ENCODE results near the gene KRT4. TPM values are rescaled to one million over a fixed set of nuclear protein-coding genes. Genes with fewer than 3 reads are reported as not detected.

The KRT4 gene
- total RNA-seq, 2 experiments from 2014 or later = not detected

DNA sequence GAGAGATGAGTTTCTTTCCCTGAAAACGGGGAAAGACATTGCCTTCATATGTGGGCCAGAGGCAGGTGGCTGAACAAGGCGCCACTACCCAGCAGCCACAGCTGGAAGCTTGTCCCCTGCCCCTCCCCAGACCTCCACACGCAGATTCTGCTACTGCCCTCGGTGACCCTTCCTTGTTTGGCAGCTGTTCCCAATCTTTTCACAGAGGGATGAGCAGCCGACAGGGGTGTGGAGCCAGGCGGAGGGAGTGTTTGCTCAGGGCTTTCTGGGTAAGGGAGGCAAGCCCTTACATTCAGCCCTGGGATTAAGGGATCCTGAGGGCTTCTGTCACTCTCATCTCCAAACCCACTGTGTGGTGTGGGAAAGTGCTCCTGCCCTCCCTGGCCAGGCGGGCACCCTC, 4.5 kb upstream of the KRT4 start:
- H3K4me3 Mint-ChIP-seq = no peak overlapping the region
- no peak for DNase-seq
- H3K9me3 Mint-ChIP-seq (ENCODE audit: insufficient read depth) = no peaks in the 10 kb centered on the region
- no peak overlapping the region for H3K27ac Mint-ChIP-seq
- CTCF ChIA-PET = interaction anchor here (1.5 kb wide), 1 partner anchor 52 kb away, joined by 6 read pairs; no protein-coding TSS in a partner anchor
- peaks cover 4% of the 10 kb centered on the region for H3K27me3 Mint-ChIP-seq (ENCODE audit: low read depth)
- no peak for ATAC-seq
- no peaks in the 10 kb centered on the region for H3K36me3 Mint-ChIP-seq (ENCODE audit: low read depth)
- POLR2A ChIA-PET = no interaction called here
- H3K4me1 Mint-ChIP-seq (ENCODE audit: low read depth) = peaks cover 15% of the 10 kb centered on the region

DNA sequence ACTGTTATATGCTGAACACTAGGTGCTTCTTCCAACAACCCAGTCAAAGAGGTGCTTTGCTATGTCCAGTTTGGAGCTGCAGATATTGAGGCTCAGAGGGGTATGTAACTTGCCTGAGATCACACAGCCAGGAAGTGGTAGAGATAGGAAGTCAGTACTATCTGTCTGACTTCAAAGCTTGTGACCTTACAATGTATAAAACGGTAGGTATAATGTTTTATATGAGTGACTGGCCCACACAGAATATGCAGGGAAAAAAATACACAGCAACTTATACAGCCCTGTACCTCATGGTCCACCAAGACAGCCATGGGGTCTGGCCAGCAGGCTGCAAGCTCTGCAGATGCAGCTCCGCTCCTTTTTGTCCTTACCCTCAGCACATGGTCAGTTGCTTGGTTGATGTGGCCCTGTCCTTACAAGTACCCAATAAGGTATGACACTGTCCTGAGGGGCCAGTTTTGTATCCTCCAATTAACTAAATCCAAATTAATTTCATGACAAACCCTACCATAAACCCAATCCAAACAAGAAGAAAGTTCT, 3.9 kb upstream of the KRT4 start:
- ATAC-seq (peak; percentile 73), DNase-seq (no peak)
- ChIA-PET POLR2A (interaction anchor here (1.0 kb wide), 1 partner anchor 9 kb away, joined by 3 read pairs; no protein-coding TSS in a partner anchor), CTCF (interaction anchor here (0.8 to 1.5 kb wide), 4 partner anchors 53 to 234 kb away, joined by 3 to 6 read pairs (median 4); no protein-coding TSS in a partner anchor)
- no peaks in the 10 kb centered on the region for H3K36me3 Mint-ChIP-seq (ENCODE audit: low read depth)
- H3K4me1 Mint-ChIP-seq (ENCODE audit: low read depth) = peaks cover 15% of the 10 kb centered on the region
- H3K27ac Mint-ChIP-seq = peak overlapping the region; percentile 51
- no peak overlapping the region for H3K4me3 Mint-ChIP-seq
- peaks cover 4% of the 10 kb centered on the region for H3K27me3 Mint-ChIP-seq (ENCODE audit: low read depth)
- H3K9me3 Mint-ChIP-seq (ENCODE audit: insufficient read depth) = no peaks in the 10 kb centered on the region

GRCh38 chr12:52817003-52817698, 3.2 kb upstream of the KRT4 start:
- Mint-ChIP-seq H3K4me3 (no peak overlapping the region), H3K36me3 (ENCODE audit: low read depth) (no peaks in the 10 kb centered on the region), H3K4me1 (ENCODE audit: low read depth) (peaks cover 15% of the 10 kb centered on the region), H3K9me3 (ENCODE audit: insufficient read depth) (no peaks in the 10 kb centered on the region), H3K27ac (peak overlapping the region; percentile 13), H3K27me3 (ENCODE audit: low read depth) (peaks cover 4% of the 10 kb centered on the region)
- DNase-seq = no peak
- CTCF ChIA-PET = interaction anchor here (0.8 to 1.5 kb wide), 4 partner anchors 53 to 234 kb away, joined by 3 to 6 read pairs (median 4); no protein-coding TSS in a partner anchor
- POLR2A ChIA-PET = interaction anchor here (1.0 kb wide), 1 partner anchor 9 kb away, joined by 3 read pairs; no protein-coding TSS in a partner anchor
- ATAC-seq = no peak

DNA sequence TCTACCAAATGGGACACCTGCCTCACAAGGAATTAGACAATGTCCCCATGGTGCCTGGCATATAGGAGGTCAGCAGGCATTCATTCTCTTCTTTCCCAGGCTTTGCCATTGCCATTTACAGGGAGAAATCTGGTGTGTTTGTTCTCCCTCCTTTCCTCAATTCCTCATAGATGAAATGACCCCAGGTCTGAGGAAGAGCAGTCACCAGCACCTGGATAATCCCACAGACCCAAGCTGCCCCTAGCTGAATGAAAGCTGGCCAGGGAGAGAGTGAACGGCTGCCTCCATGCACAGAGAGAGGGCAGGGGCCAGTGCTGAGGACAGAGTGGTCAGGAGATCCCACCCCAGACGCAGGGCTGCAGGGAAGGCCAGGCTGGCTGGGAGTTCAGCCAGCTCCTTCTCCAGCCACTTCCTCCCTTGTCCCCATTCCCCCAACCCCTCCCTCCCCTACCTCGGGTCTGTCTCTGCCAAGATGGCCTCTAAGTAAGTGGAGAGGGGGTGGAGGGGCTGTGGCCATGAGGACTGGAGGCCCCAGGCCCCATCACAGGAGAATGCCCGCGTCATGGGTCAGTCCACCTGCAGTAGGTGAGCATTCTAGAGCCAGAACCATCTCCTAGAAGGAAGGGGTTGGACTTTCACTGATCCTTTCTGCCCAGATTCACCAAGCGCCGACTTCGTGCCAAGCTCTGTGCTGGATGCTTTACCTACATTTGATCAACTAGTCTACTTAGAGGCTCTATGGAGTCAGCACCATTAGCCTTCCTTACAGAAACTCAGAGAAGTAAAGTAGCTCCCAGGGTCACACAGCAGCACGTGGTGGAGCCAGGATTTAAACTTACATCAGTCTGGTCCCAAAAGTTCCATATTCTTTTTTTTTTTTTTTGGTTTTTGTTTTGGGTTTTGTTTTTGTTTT, 2.0 kb upstream of the KRT4 start:
- POLR2A ChIA-PET = no interaction called here
- Mint-ChIP-seq H3K27ac (no peak overlapping the region), H3K9me3 (ENCODE audit: insufficient read depth) (no peaks in the 10 kb centered on the region), H3K4me3 (no peak overlapping the region), H3K27me3 (ENCODE audit: low read depth) (peaks cover 4% of the 10 kb centered on the region), H3K4me1 (ENCODE audit: low read depth) (peaks cover 15% of the 10 kb centered on the region), H3K36me3 (ENCODE audit: low read depth) (no peaks in the 10 kb centered on the region)
- DNase-seq (no peak), ATAC-seq (no peak)
- CTCF ChIA-PET = no interaction called here

DNA sequence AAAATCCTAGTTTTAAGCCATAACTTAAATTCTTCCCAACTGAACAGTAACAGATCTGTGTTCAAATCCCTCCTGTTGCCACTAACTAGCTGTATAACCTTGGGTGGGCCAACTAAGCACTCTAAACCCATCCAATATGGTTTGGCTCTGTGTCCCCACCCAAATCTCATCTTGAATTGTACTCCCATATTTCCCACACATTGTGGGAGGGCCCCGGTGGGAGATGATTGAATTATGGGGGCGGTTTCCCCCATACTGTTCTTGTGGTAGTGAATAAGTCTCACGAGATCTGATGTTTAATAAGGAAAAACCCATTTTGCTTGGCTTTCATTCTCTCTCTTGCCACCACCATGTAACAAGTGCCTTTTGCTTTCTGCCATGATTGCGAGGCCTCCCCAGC, 1.2 kb upstream of the KRT4 start:
- Mint-ChIP-seq H3K9me3 (ENCODE audit: insufficient read depth) (no peaks in the 10 kb centered on the region), H3K36me3 (ENCODE audit: low read depth) (no peaks in the 10 kb centered on the region), H3K27me3 (ENCODE audit: low read depth) (no peaks in the 10 kb centered on the region), H3K4me1 (ENCODE audit: low read depth) (peaks cover 15% of the 10 kb centered on the region), H3K4me3 (no peak overlapping the region), H3K27ac (no peak overlapping the region)
- no peak for DNase-seq
- ChIA-PET POLR2A (no interaction called here), CTCF (no interaction called here)
- ATAC-seq = no peak

GRCh38 chr12:52814710-52815155, 817 bp upstream of the KRT4 start:
- DNase-seq (no peak), ATAC-seq (no peak)
- no peak overlapping the region for H3K27ac Mint-ChIP-seq
- H3K36me3 Mint-ChIP-seq (ENCODE audit: low read depth) = no peaks in the 10 kb centered on the region
- peaks cover 2% of the 10 kb centered on the region for H3K27me3 Mint-ChIP-seq (ENCODE audit: low read depth)
- no peaks in the 10 kb centered on the region for H3K9me3 Mint-ChIP-seq (ENCODE audit: insufficient read depth)
- H3K4me1 Mint-ChIP-seq (ENCODE audit: low read depth) = peaks cover 15% of the 10 kb centered on the region
- POLR2A ChIA-PET = no interaction called here
- no peak overlapping the region for H3K4me3 Mint-ChIP-seq
- CTCF ChIA-PET = no interaction called here

- Mint-ChIP-seq H3K4me1 (ENCODE audit: low read depth) (peaks cover 12% of the 10 kb centered on the region), H3K27ac (no peak overlapping the region), H3K36me3 (ENCODE audit: low read depth) (no peaks in the 10 kb centered on the region), H3K4me3 (no peak overlapping the region), H3K27me3 (ENCODE audit: low read depth) (peaks cover 2% of the 10 kb centered on the region), H3K9me3 (ENCODE audit: insufficient read depth) (no peaks in the 10 kb centered on the region)
- DNase-seq (no peak), ATAC-seq (no peak)
- CTCF ChIA-PET = interaction anchor here (1.2 to 2.5 kb wide), 4 partner anchors 24 to 100 kb away, joined by 3 to 10 read pairs (median 5); no protein-coding TSS in a partner anchor
- POLR2A ChIA-PET = interaction anchor here (0.6 kb wide), 1 partner anchor 55 kb away, joined by 3 read pairs; no protein-coding TSS in a partner anchor
These were observed 605 bp downstream of the KRT4 start for GRCh38 chr12:52813203-52813819.

- Mint-ChIP-seq H3K9me3 (ENCODE audit: insufficient read depth) (no peaks in the 10 kb centered on the region), H3K27me3 (ENCODE audit: low read depth) (peaks cover 2% of the 10 kb centered on the region), H3K27ac (no peak overlapping the region), H3K4me1 (ENCODE audit: low read depth) (peaks cover 8% of the 10 kb centered on the region), H3K36me3 (ENCODE audit: low read depth) (no peaks in the 10 kb centered on the region), H3K4me3 (no peak overlapping the region)
- ChIA-PET POLR2A (no interaction called here), CTCF (interaction anchor here (1.2 to 2.5 kb wide), 4 partner anchors 25 to 99 kb away, joined by 3 to 10 read pairs (median 5); no protein-coding TSS in a partner anchor)
- no peak for DNase-seq
- no peak for ATAC-seq
These were observed 1.2 kb downstream of the KRT4 start for GRCh38 chr12:52812749-52813148.

- POLR2A ChIA-PET = no interaction called here
- CTCF ChIA-PET = interaction anchor here (1.7 to 2.5 kb wide), 2 partner anchors 26 to 58 kb away, joined by 6 to 10 read pairs; no protein-coding TSS in a partner anchor
- H3K4me3 Mint-ChIP-seq = no peak overlapping the region
- no peak overlapping the region for H3K27ac Mint-ChIP-seq
- H3K4me1 Mint-ChIP-seq (ENCODE audit: low read depth) = peaks cover under 1% of the 10 kb centered on the region
- no peak for DNase-seq
- no peak for ATAC-seq
- H3K36me3 Mint-ChIP-seq (ENCODE audit: low read depth) = no peaks in the 10 kb centered on the region
- H3K9me3 Mint-ChIP-seq (ENCODE audit: insufficient read depth) = no peaks in the 10 kb centered on the region
- H3K27me3 Mint-ChIP-seq (ENCODE audit: low read depth) = peaks cover 2% of the 10 kb centered on the region
These were observed 1.9 kb downstream of the KRT4 start for GRCh38 chr12:52812073-52812400.

DNA sequence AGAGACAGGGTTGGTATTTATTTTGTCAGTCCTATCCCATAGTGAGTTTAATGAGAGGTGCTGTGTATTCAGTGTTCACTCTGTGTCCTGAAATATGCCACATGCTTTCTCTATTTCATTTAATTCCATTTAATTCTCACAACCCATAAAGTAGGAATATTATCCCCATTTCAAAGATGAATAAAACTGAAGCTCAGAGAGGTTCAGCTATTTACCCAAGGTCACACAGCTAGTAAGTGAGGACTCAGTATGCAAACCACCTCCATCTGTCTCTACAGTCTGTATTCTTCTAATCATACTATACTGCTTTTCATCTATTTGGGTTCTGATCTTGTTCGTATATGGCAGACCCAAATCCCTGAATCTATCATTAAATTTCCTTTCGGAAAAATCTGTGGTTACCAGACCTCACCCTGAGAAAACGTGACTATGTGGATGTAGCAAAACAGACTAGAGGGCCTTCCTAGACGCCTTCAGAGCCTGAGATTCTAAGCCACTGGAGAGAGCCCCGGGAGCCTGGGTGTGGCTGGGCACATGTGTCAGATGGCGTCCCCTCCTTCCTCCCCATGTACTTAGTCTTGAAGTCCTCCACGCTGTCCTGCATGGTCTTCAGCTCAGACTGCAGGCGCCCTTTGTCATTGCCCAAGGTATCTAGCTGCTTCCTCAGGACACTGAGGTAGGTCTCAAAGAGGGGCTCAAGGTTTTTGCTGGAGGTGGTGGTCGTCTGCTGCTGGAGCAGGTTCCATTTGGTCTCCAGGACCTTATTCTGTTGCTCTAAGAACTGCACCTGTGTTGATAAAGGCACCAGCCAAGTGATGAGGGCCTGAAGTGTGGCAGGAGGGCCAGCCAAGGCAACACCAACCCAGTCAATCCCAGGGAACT, 2.5 kb downstream of the KRT4 start:
- H3K27me3 Mint-ChIP-seq (ENCODE audit: low read depth) = peaks cover 2% of the 10 kb centered on the region
- POLR2A ChIA-PET = no interaction called here

GRCh38 chr12:52810554-52810953, 3.4 kb downstream of the KRT4 start:
- ChIA-PET CTCF (no interaction called here), POLR2A (no interaction called here)
- Mint-ChIP-seq H3K9me3 (ENCODE audit: insufficient read depth) (no peaks in the 10 kb centered on the region), H3K27me3 (ENCODE audit: low read depth) (peaks cover 2% of the 10 kb centered on the region), H3K4me3 (no peak overlapping the region), H3K36me3 (ENCODE audit: low read depth) (no peaks in the 10 kb centered on the region), H3K4me1 (ENCODE audit: low read depth) (no peaks in the 10 kb centered on the region), H3K27ac (no peak overlapping the region)
- ATAC-seq (no peak), DNase-seq (no peak)

More for the DNA sequence above, 2.5 kb downstream of the KRT4 start:
- CTCF ChIA-PET = interaction anchor here (2.5 kb wide), 1 partner anchor 59 kb away, joined by 10 read pairs; no protein-coding TSS in a partner anchor
- Mint-ChIP-seq H3K9me3 (ENCODE audit: insufficient read depth) (no peaks in the 10 kb centered on the region), H3K4me3 (no peak overlapping the region), H3K36me3 (ENCODE audit: low read depth) (no peaks in the 10 kb centered on the region), H3K4me1 (ENCODE audit: low read depth) (no peaks in the 10 kb centered on the region), H3K27ac (no peak overlapping the region)
- DNase-seq = no peak
- ATAC-seq = no peak
